ENCODE measurements around the gene GABRG3.

- TF ChIP-seq CTCF (conservative IDR thresholded peaks at IDR 0.05; ENCODE audit: low read depth in 2 of 2) (no peak), CREB1 (CRISPR knock-in tag; IDR thresholded peaks at IDR 0.05; ENCODE audit: low read depth) (no peak), EZH2phosphoT487 (IDR thresholded peaks at IDR 0.05; ENCODE audit: unreplicated experiment) (no peak)
These were observed 570.6 kb downstream of the GABRG3 start for GRCh38 chr15:27541581-27541980.

Measured in GM23338 (cell line).